ENCODE measurements around the gene CAMK1D.

CAMK1D gene

GRCh38 chr10:12474727-12475412 is 125.5 kb downstream of the CAMK1D start:
- Mint-ChIP-seq H3K27me3 (peaks cover under 1% of the 10 kb centered on the region), H3K4me1 (ENCODE audit: low read depth) (peaks cover 49% of the 10 kb centered on the region), H3K4me3 (no peak overlapping the region), H3K27ac (no peak overlapping the region), H3K9me3 (no peaks in the 10 kb centered on the region), H3K36me3 (ENCODE audit: low read depth) (peaks cover 14% of the 10 kb centered on the region)
- intact Hi-C loops (cut with micrococcal nuclease): no loop called here

GRCh38 chr10:12476656-12477055 is 127.3 kb downstream of the CAMK1D start:
- H3K4me3 Mint-ChIP-seq: no peak overlapping the region
- peaks cover 50% of the 10 kb centered on the region for H3K4me1 Mint-ChIP-seq (ENCODE audit: low read depth)
- intact Hi-C loops (cut with micrococcal nuclease): no loop called here
- H3K36me3 Mint-ChIP-seq (ENCODE audit: low read depth): peaks cover 29% of the 10 kb centered on the region
- no peaks in the 10 kb centered on the region for H3K9me3 Mint-ChIP-seq
- peaks cover 1% of the 10 kb centered on the region for H3K27me3 Mint-ChIP-seq
- no peak overlapping the region for H3K27ac Mint-ChIP-seq

GRCh38 chr10:12479437-12479844 is 130.1 kb downstream of the CAMK1D start:
- intact Hi-C loops (cut with micrococcal nuclease): no loop called here
- no peak overlapping the region for H3K27ac Mint-ChIP-seq
- H3K27me3 Mint-ChIP-seq: peaks cover 1% of the 10 kb centered on the region
- H3K9me3 Mint-ChIP-seq: no peaks in the 10 kb centered on the region
- no peak overlapping the region for H3K4me3 Mint-ChIP-seq
- H3K36me3 Mint-ChIP-seq (ENCODE audit: low read depth): peaks cover 29% of the 10 kb centered on the region
- peaks cover 48% of the 10 kb centered on the region for H3K4me1 Mint-ChIP-seq (ENCODE audit: low read depth)

GRCh38 chr10:12479924-12480323 is 130.6 kb downstream of the CAMK1D start:
- intact Hi-C loops (cut with micrococcal nuclease): no loop called here
- Mint-ChIP-seq H3K4me1 (ENCODE audit: low read depth) (peaks cover 50% of the 10 kb centered on the region), H3K36me3 (ENCODE audit: low read depth) (peaks cover 29% of the 10 kb centered on the region), H3K4me3 (no peak overlapping the region), H3K27me3 (peaks cover 1% of the 10 kb centered on the region), H3K9me3 (no peaks in the 10 kb centered on the region), H3K27ac (no peak overlapping the region)

- H3K27ac Mint-ChIP-seq: no peak overlapping the region
These were observed 131.1 kb downstream of the CAMK1D start for GRCh38 chr10:12480440-12480839.

GRCh38 chr10:12481924-12482323 is 132.6 kb downstream of the CAMK1D start:
- H3K27me3 Mint-ChIP-seq: peaks cover 1% of the 10 kb centered on the region
- H3K9me3 Mint-ChIP-seq: no peaks in the 10 kb centered on the region
- intact Hi-C loops (cut with micrococcal nuclease): no loop called here
- H3K4me1 Mint-ChIP-seq (ENCODE audit: low read depth): peaks cover 56% of the 10 kb centered on the region
- peaks cover 24% of the 10 kb centered on the region for H3K36me3 Mint-ChIP-seq (ENCODE audit: low read depth)
- no peak overlapping the region for H3K4me3 Mint-ChIP-seq
- H3K27ac Mint-ChIP-seq: no peak overlapping the region

More at GRCh38 chr10:12480440-12480839, 131.1 kb downstream of the CAMK1D start:
- Mint-ChIP-seq H3K4me3 (no peak overlapping the region), H3K36me3 (ENCODE audit: low read depth) (peaks cover 29% of the 10 kb centered on the region), H3K9me3 (no peaks in the 10 kb centered on the region), H3K27me3 (peaks cover 1% of the 10 kb centered on the region), H3K4me1 (ENCODE audit: low read depth) (peaks cover 50% of the 10 kb centered on the region)
- intact Hi-C loops (cut with micrococcal nuclease): no loop called here

GRCh38 chr10:12482587-12482986 is 133.2 kb downstream of the CAMK1D start:
- H3K4me3 Mint-ChIP-seq: no peak overlapping the region
- H3K27ac Mint-ChIP-seq: no peak overlapping the region
- no peaks in the 10 kb centered on the region for H3K9me3 Mint-ChIP-seq
- H3K4me1 Mint-ChIP-seq (ENCODE audit: low read depth): peaks cover 51% of the 10 kb centered on the region
- H3K36me3 Mint-ChIP-seq (ENCODE audit: low read depth): peaks cover 18% of the 10 kb centered on the region
- intact Hi-C loops (cut with micrococcal nuclease): no loop called here
- peaks cover 1% of the 10 kb centered on the region for H3K27me3 Mint-ChIP-seq

- Mint-ChIP-seq H3K27ac (peak overlapping the region; percentile 35), H3K9me3 (no peaks in the 10 kb centered on the region), H3K27me3 (peaks cover 1% of the 10 kb centered on the region), H3K4me1 (ENCODE audit: low read depth) (peaks cover 49% of the 10 kb centered on the region), H3K4me3 (no peak overlapping the region), H3K36me3 (ENCODE audit: low read depth) (peaks cover 22% of the 10 kb centered on the region)
- intact Hi-C loops (cut with micrococcal nuclease): no loop called here
These were observed 134.9 kb downstream of the CAMK1D start for GRCh38 chr10:12484002-12484918.

GRCh38 chr10:12484941-12485805 is 135.8 kb downstream of the CAMK1D start:
- Mint-ChIP-seq H3K4me3 (no peak overlapping the region), H3K27ac (peak overlapping the region; percentile 35), H3K36me3 (ENCODE audit: low read depth) (peaks cover 18% of the 10 kb centered on the region), H3K27me3 (no peaks in the 10 kb centered on the region), H3K4me1 (ENCODE audit: low read depth) (peaks cover 56% of the 10 kb centered on the region), H3K9me3 (no peaks in the 10 kb centered on the region)
- intact Hi-C loops (cut with micrococcal nuclease): no loop called here

GRCh38 chr10:12487366-12487765 is 138.0 kb downstream of the CAMK1D start:
- peaks cover 5% of the 10 kb centered on the region for H3K36me3 Mint-ChIP-seq (ENCODE audit: low read depth)
- H3K4me1 Mint-ChIP-seq (ENCODE audit: low read depth): peaks cover 49% of the 10 kb centered on the region
- no peaks in the 10 kb centered on the region for H3K27me3 Mint-ChIP-seq
- no peak overlapping the region for H3K27ac Mint-ChIP-seq
- intact Hi-C loops (cut with micrococcal nuclease): no loop called here
- no peak overlapping the region for H3K4me3 Mint-ChIP-seq
- H3K9me3 Mint-ChIP-seq: no peaks in the 10 kb centered on the region

GRCh38 chr10:12488626-12489025 is 139.3 kb downstream of the CAMK1D start:
- intact Hi-C loops (cut with micrococcal nuclease): no loop called here
- H3K27ac Mint-ChIP-seq: no peak overlapping the region
- peaks cover 48% of the 10 kb centered on the region for H3K4me1 Mint-ChIP-seq (ENCODE audit: low read depth)
- no peak overlapping the region for H3K4me3 Mint-ChIP-seq
- peaks cover 5% of the 10 kb centered on the region for H3K36me3 Mint-ChIP-seq (ENCODE audit: low read depth)
- no peaks in the 10 kb centered on the region for H3K27me3 Mint-ChIP-seq
- H3K9me3 Mint-ChIP-seq: no peaks in the 10 kb centered on the region

- intact Hi-C loops (cut with micrococcal nuclease): no loop called here
- H3K4me1 Mint-ChIP-seq (ENCODE audit: low read depth): peaks cover 44% of the 10 kb centered on the region
- peaks cover 5% of the 10 kb centered on the region for H3K36me3 Mint-ChIP-seq (ENCODE audit: low read depth)
- no peaks in the 10 kb centered on the region for H3K27me3 Mint-ChIP-seq
- no peaks in the 10 kb centered on the region for H3K9me3 Mint-ChIP-seq
- no peak overlapping the region for H3K4me3 Mint-ChIP-seq
- H3K27ac Mint-ChIP-seq: no peak overlapping the region
These were observed 140.0 kb downstream of the CAMK1D start for GRCh38 chr10:12489357-12489756.

- intact Hi-C loops (cut with micrococcal nuclease): no loop called here
- Mint-ChIP-seq H3K9me3 (no peaks in the 10 kb centered on the region), H3K36me3 (ENCODE audit: low read depth) (peaks cover 5% of the 10 kb centered on the region), H3K4me1 (ENCODE audit: low read depth) (peaks cover 41% of the 10 kb centered on the region), H3K27me3 (no peaks in the 10 kb centered on the region), H3K4me3 (no peak overlapping the region), H3K27ac (peak overlapping the region; percentile 40)
These were observed 140.5 kb downstream of the CAMK1D start for GRCh38 chr10:12489806-12490205.

Measured in dendritic cell treated with granulocyte-macrophage colony-stimulating factor and Interleukin-4, amounts not matched to agents 40 ng/mL and 50 ng/mL, for 4 days (primary cell).